Endothelial cell of umbilical vein (primary cell): ENCODE results near the gene CHIC2. TPM values are rescaled to one million over a fixed set of nuclear protein-coding genes. Genes with fewer than 3 reads are reported as not detected.

Experiments
- BruUV-seq: library from RNA; stranded (reverse); fragments of 400-500 nt; replicated peaks from 2 replicates; lab custom pipeline; 2021; lab: Mats Ljungman, UMichigan
- CTCF ChIA-PET: fragments of 300-600, 350-600 bp; sonication (Branson Sonifier 250); formaldehyde crosslinking; loops from one replicate; lab custom pipeline; 2021; ENCODE audit warnings: antibody characterized with exemption, inconsistent platforms; lab: Charles Lee
- POLR2A ChIA-PET: fragments of 300-600, 350-600 bp; sonication (Branson Sonifier 250); formaldehyde crosslinking; loops from one replicate; lab custom pipeline; 2021; ENCODE audit warnings: antibody characterized with exemption, inconsistent platforms; lab: Charles Lee
- DNase-seq: peaks from one replicate; pipeline ENCODE4 v3.0.0-alpha.2; 2011; ENCODE audit warnings: low read depth, low spot score
- FAIRE-seq: peaks from 2 replicates; lab custom pipeline; 2011; peaks lifted over from hg19 to GRCh38; lab: Jason Lieb, UNC
- H2AFZ ChIP-seq: 2 replicates; pipeline ENCODE4 v1.6.0; 2012; ENCODE audit warnings: low read depth, low read length, control low read depth, inconsistent platforms
- H3K27ac ChIP-seq: 2 replicates; pipeline ENCODE4 v1.5.1; 2011; ENCODE audit warnings: low read depth, mild to moderate bottlenecking, control low read depth, low read length, moderate library complexity; ENCODE audit not compliant: insufficient read depth
- H3K27me3 ChIP-seq, 2 experiments: 2 replicates each; pipeline versions ENCODE4 v1.6.0 to v1.6.1; 2011; ENCODE audit warnings: low read length in 2 of 2, mixed read lengths in 1 of 2; ENCODE audit not compliant: control insufficient read depth in 2 of 2, insufficient read depth in 2 of 2
- H3K36me3 ChIP-seq, 2 experiments: 2 replicates in 1 of 2; 3 replicates in 1 of 2; pipeline ENCODE4 v1.5.1; 2011; ENCODE audit warnings: low read length in 2 of 2, mild to moderate bottlenecking in 1 of 2, moderate library complexity in 1 of 2; ENCODE audit not compliant: control insufficient read depth in 2 of 2, insufficient read depth in 2 of 2; ENCODE audit errors: extremely low read depth in 1 of 2
- H3K4me1 ChIP-seq: 3 replicates; pipeline ENCODE4 v1.5.1; 2011; ENCODE audit warnings: mild to moderate bottlenecking, low read length; ENCODE audit not compliant: control insufficient read depth, insufficient read depth; ENCODE audit errors: extremely low read depth
- H3K4me2 ChIP-seq: 2 replicates; pipeline ENCODE4 v1.6.1; 2011; ENCODE audit warnings: low read length, control low read depth, mixed read lengths; ENCODE audit not compliant: insufficient read depth
- H3K4me3 ChIP-seq, 3 experiments: fragments of 200-600 bp in 1 of 3; sonication (generic), shearing (Covaris generic) in 1 of 3; replicated peaks in 1 of 3; 2 replicates each; pipeline ENCODE4 v1.5.1; 2011 to 2016; ENCODE audit warnings: control low read depth in 3 of 3, low read length in 3 of 3, mild to moderate bottlenecking in 2 of 3, inconsistent platforms in 1 of 3, low read depth in 1 of 3, moderate library complexity in 1 of 3; ENCODE audit not compliant: insufficient read depth in 1 of 3
- H3K79me2 ChIP-seq: 2 replicates; pipeline ENCODE4 v1.6.0; 2012; ENCODE audit warnings: low read length, inconsistent platforms; ENCODE audit not compliant: control insufficient read depth, insufficient read depth
- H3K9ac ChIP-seq: replicated peaks from 2 replicates; pipeline ENCODE3; 2011; ENCODE audit warnings: low read length, control low read depth; ENCODE audit not compliant: insufficient read depth; ENCODE audit errors: extremely low read depth
- H3K9me1 ChIP-seq: replicated peaks from 3 replicates; pipeline ENCODE4 v1.6.0; 2011; ENCODE audit warnings: mild to moderate bottlenecking, low read length; ENCODE audit not compliant: control insufficient read depth, insufficient read depth; ENCODE audit errors: extremely low read depth
- H3K9me3 ChIP-seq: replicated peaks from 2 replicates; pipeline ENCODE4 v1.5.1; 2012; ENCODE audit warnings: low read length, inconsistent platforms; ENCODE audit not compliant: control insufficient read depth, insufficient read depth
- H4K20me1 ChIP-seq: replicated peaks from 2 replicates; pipeline ENCODE3; 2011; ENCODE audit warnings: mild to moderate bottlenecking, low read length; ENCODE audit not compliant: control insufficient read depth, insufficient read depth; ENCODE audit errors: extremely low read depth
- CTCF ChIP-seq, 2 donors: IDR thresholded peaks; 1 replicate in 1 of 2; 2 replicates in 1 of 2; pipeline ENCODE4 v1.5.1; 2011; ENCODE audit warnings: low read length in 2 of 2, mild to moderate bottlenecking in 2 of 2, moderate library complexity in 2 of 2, control low read depth in 1 of 2, inconsistent platforms in 1 of 2, low read depth in 1 of 2; ENCODE audit not compliant: insufficient read depth in 1 of 2; ENCODE audit errors: extremely low read depth in 1 of 2
- EZH2 ChIP-seq: IDR thresholded peaks from 2 replicates; pipeline ENCODE4 v1.6.1; 2012; ENCODE audit warnings: borderline replicate concordance, low read depth, mild to moderate bottlenecking, moderate library complexity, low read length, inconsistent platforms; ENCODE audit not compliant: severe bottlenecking
- FOS ChIP-seq: IDR thresholded peaks from 2 replicates; pipeline ENCODE4 v1.6.1; 2011; ENCODE audit warnings: mild to moderate bottlenecking, low read length, moderate library complexity, borderline replicate concordance; ENCODE audit not compliant: insufficient read depth
- GATA2 ChIP-seq: IDR thresholded peaks from 2 replicates; pipeline ENCODE4 v1.7.0; 2011; ENCODE audit warnings: low read depth, mild to moderate bottlenecking, moderate library complexity, mixed read lengths, low read length; ENCODE audit not compliant: insufficient read length, insufficient read depth
- JUN ChIP-seq: IDR thresholded peaks from 2 replicates; pipeline ENCODE4 v1.6.1; 2011; ENCODE audit warnings: borderline replicate concordance, low read depth; ENCODE audit not compliant: insufficient read length, insufficient read depth
- MAX ChIP-seq: IDR thresholded peaks from 2 replicates; pipeline ENCODE4 v1.6.1; 2011; ENCODE audit not compliant: insufficient read depth, insufficient read length
- MYC ChIP-seq: IDR thresholded peaks from one replicate; pipeline ENCODE4 v1.6.1; 2011; ENCODE audit warnings: mild to moderate bottlenecking, low read depth, low read length
- POLR2A ChIP-seq: IDR thresholded peaks from 2 replicates; pipeline ENCODE4 v1.6.1; 2012; ENCODE audit warnings: low read depth, mild to moderate bottlenecking, control low read depth, low read length
- POLR2AphosphoS5 ChIP-seq: IDR thresholded peaks from 2 replicates; pipeline ENCODE4 v1.6.1; 2012; ENCODE audit warnings: low read depth, mild to moderate bottlenecking, control low read depth, low read length, moderate library complexity; ENCODE audit not compliant: insufficient read depth
- dilution Hi-C: fragments of 300-500 bp; cut with MboI; formaldehyde crosslinking; loops from one replicate; pipeline ENCODE4 v1.15.0; 2019; ENCODE audit warnings: low sequenced_read_pairs; ENCODE audit not compliant: extremely low pct_ligation_motif_present
- intact Hi-C: fragments of 100-400 bp; cut with micrococcal nuclease; formaldehyde crosslinking; loops from one replicate; pipeline ENCODE4 v1.10.0; 2022
- polyA plus RNA-seq, 4 experiments: library from polyadenylated mRNA; depleted of rRNA in 3 of 4; stranded (reverse) in 3 of 4; unstranded in 1 of 4; fragments of >200 nt; gene quantifications; 2 replicates each; pipeline versions ENCODE4 v1.2.1 to v1.2.3, GENCODE V29; 2011 to 2012; ENCODE audit warnings: missing spikeins in 1 of 4
- total RNA-seq: library from RNA; stranded (reverse); gene quantifications from 2 replicates; pipeline ENCODE4 v1.2.3, GENCODE V29; 2021

The CHIC2 gene
- total and polyA plus RNA-seq, 2 donors (not counting 3 experiments of a cell fraction or from before 2014, with no cell fraction given): 27.4 to 43.3 TPM

GRCh38 chr4:53997898-53998297 is 66.5 kb downstream of the CHIC2 start:
- FAIRE-seq (no peak), DNase-seq (peak; percentile 76)
- Histone ChIP-seq H3K27ac (no peak overlapping the region), H3K4me1 (peaks cover 28% of the 10 kb centered on the region), H4K20me1 (no peaks in the 10 kb centered on the region), H3K27me3 (no peaks in the 10 kb centered on the region), H3K9me3 (no peaks in the 10 kb centered on the region), H2AFZ (no peak overlapping the region), H3K9me1 (no peaks in the 10 kb centered on the region), H3K9ac (no peak overlapping the region), H3K4me2 (no peak overlapping the region), H3K36me3 (peaks cover 2 to 5% of the 10 kb centered on the region in 2 experiments), H3K79me2 (peaks cover 3% of the 10 kb centered on the region), H3K4me3 (no peak overlapping the region)
- CTCF ChIA-PET: interaction anchor here (1.2 kb wide), 1 partner anchor 12 kb away, joined by 3 read pairs; no protein-coding TSS in a partner anchor
- POLR2A ChIA-PET: no interaction called here
- intact Hi-C loops (no loop called here), dilution Hi-C loops (no loop called here)
- no TSS peak for BruUV-seq
- TF ChIP-seq GATA2 (no peak), POLR2A (no peak), POLR2AphosphoS5 (no peak), JUN (no peak), MYC (no peak), MAX (no peak)

GRCh38 chr4:53994382-53995102 is 69.9 kb downstream of the CHIC2 start:
- peak overlapping the region in 1 of 3 experiments; percentile 24 for H3K4me3 ChIP-seq
- TF ChIP-seq MAX: no peak
- TF ChIP-seq FOS: peak; percentile 51
- no peak for TF ChIP-seq MYC
- no peak for TF ChIP-seq CTCF (IDR thresholded peaks at IDR 0.05; ENCODE audit: extremely low read depth in 1 of 2, insufficient read depth in 1 of 2, low read depth in 1 of 2, low read length in 2 of 2)
- no peak for TF ChIP-seq EZH2
- TF ChIP-seq JUN: peak; percentile 64
- no peak for TF ChIP-seq GATA2
- TF ChIP-seq POLR2AphosphoS5: peak; percentile 38
- no peak for TF ChIP-seq POLR2A
- peaks cover 2 to 4% of the 10 kb centered on the region in 2 experiments for H3K36me3 ChIP-seq
- TSS peak; percentile 45 for BruUV-seq
- dilution Hi-C loops (no loop called here), intact Hi-C loops (loop anchor here (1.0 to 5.0 kb wide), 4 partner anchors 50 to 223 kb away; partner anchors contain the start of gene CHIC2)
- H3K27ac ChIP-seq: peak overlapping the region; percentile 93
- no peaks in the 10 kb centered on the region for H3K9me3 ChIP-seq
- DNase-seq (peak; percentile 97), FAIRE-seq (peak; percentile 78)
- H3K9ac ChIP-seq: no peak overlapping the region
- H3K9me1 ChIP-seq: no peaks in the 10 kb centered on the region
- CTCF ChIA-PET: interaction anchor here (2.1 kb wide), 1 partner anchor 65 kb away, joined by 7 read pairs; no protein-coding TSS in a partner anchor
- H4K20me1 ChIP-seq: no peaks in the 10 kb centered on the region
- peaks cover 31% of the 10 kb centered on the region for H3K4me1 ChIP-seq
- peaks cover 3% of the 10 kb centered on the region for H3K79me2 ChIP-seq
- no peaks in the 10 kb centered on the region for H3K27me3 ChIP-seq
- H2AFZ ChIP-seq: no peak overlapping the region
- H3K4me2 ChIP-seq: peak overlapping the region; percentile 78
- POLR2A ChIA-PET: no interaction called here
